GM12874 (cell line): Measurements from ENCODE around the gene CDRT4.

ENCODE experiments used
- TF ChIP-seq, protein P1 (sequence below): IDR thresholded peaks from 2 replicates; pipeline ENCODE4 v1.5.1; 2011; ENCODE audit warnings: low read depth, mild to moderate bottlenecking, control low read depth, low read length, moderate library complexity; ENCODE audit not compliant: insufficient read depth

Gene CDRT4

DNA sequence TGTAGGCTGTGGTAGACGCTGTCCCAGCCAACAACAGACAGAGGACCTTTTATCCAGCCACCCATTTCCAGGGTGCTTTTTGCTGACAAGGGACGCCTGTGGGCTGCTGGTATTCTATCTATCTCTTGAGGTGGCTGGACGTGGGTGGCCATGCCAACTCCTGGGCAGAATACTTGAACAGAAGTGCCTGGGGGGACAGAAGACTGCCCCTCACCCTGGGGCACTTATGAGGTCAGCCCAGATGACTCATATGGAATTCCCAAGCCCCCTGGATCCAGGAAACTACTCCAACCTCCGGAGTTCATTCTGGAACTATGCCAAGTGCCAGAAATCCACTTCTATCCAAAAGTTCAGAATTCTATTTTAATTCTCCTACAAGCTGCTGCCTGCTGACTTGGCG, 61.3 kb downstream of the CDRT4 start:
- TF ChIP-seq, protein P1, sequence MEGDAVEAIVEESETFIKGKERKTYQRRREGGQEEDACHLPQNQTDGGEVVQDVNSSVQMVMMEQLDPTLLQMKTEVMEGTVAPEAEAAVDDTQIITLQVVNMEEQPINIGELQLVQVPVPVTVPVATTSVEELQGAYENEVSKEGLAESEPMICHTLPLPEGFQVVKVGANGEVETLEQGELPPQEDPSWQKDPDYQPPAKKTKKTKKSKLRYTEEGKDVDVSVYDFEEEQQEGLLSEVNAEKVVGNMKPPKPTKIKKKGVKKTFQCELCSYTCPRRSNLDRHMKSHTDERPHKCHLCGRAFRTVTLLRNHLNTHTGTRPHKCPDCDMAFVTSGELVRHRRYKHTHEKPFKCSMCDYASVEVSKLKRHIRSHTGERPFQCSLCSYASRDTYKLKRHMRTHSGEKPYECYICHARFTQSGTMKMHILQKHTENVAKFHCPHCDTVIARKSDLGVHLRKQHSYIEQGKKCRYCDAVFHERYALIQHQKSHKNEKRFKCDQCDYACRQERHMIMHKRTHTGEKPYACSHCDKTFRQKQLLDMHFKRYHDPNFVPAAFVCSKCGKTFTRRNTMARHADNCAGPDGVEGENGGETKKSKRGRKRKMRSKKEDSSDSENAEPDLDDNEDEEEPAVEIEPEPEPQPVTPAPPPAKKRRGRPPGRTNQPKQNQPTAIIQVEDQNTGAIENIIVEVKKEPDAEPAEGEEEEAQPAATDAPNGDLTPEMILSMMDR, result no peak

DNA sequence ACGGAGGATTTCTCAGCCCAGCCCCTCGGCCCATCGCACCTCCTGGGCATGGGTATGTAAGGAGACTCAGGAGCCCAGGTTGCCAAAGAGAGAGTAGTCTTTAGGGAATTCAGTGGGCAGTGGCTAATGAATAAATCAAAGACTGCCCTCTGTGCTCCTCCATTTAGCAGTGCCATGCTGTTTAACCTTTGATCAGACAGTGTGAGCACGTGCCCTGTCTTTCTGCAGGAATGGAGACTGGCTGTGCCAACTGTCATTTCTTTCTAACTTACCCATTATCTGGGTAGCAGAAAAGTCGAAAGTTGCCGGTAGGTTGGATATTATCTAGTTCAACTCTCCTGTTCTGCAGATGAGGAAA, 62.4 kb downstream of the CDRT4 start:
- TF ChIP-seq, protein P1, result no peak

DNA sequence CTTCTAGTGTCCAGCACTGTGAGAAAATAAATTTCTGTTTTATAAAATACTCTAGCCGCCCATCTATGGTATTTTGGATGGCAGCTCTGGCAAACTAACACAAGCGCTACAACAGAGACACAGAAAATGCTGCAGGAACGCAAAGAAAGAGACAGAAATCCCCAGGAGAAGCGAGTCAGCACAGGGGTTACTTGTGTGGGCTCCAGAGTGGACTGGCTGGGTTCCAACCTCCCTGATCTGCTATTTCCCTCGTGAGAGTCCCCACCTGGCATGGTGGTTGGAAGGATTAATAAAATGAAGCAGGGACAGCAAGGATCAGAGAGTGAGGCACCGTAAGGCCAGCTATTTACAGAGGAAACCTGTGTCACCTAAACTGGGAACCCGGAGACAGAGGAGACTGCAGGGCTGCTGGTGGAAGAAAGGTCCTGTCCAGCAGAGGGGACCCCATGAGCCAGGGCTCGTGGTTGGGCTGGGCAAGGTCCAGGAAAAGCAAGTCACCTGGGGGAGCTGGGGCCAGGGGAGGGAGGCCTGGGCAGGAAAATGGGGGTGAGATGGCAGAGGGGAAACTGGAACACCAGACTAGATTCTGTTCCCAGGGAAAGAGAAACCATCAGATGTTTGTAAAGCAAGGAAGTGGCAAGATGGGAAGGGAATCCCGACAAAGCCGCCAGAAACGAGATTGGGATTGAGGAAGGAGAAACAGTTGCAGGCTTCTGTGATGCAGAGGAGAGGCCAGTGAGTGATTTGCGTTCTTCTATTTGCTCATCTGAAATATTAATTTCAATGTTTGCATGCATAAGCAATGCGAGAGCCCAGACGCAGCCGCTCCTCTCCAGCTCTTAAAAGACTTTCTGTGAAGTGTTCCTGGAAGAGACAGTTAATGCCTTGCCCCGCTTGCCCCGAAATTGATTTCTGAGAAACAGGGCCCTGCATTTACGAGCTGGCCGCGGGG, 63.0 kb downstream of the CDRT4 start:
- TF ChIP-seq, protein P1, result no peak

DNA sequence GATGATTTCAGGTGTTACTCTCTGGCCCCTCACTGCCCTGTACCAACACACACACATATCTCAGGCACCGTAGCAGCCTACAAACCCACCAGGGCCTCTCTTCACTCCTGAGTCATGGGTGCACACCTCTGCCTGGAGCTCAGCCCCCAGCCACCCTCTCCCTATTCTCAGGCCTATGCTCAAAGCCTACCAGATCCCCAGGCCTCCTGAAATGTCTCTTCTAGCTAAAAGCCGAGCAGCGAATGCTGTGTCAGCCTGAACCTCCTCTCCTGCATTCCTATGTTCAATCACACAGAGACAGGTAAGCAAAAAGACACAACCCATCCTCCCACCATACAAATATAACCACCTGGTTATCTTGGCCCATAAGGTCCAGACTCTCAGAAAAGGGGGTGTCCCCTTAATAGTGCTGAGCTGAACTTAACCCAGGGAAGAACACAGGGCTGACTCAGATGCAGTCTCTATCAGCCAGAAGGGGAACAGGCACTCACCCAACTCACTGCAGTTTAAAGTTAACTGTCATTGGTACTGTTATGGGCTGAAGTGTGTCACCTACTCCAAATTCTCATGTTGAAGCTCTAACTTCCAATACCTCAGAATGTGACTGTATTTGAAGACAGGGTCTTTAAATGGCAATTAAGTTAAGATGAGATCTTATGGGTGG, 64.0 kb downstream of the CDRT4 start:
- TF ChIP-seq, protein P1, result no peak

DNA sequence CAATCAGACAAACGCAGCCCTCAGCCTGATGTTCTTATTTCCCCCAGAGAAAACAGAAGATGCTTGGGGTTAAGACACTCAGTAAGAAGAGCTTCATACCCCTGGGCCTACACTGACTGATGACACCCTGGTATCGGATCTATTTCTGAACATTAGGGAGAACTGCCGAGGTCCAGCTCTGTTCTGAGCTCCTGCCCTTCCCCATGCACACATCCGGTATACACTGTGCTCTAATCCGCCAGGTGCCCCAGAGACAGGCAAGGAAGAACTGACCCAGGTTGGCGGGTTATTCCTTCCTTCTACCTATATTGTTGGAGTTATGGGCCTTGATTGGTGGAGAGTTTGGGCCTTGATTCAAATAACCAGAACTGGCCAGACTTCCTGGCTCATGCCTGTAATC, 68.0 kb downstream of the CDRT4 start:
- TF ChIP-seq, protein P1, result no peak

DNA sequence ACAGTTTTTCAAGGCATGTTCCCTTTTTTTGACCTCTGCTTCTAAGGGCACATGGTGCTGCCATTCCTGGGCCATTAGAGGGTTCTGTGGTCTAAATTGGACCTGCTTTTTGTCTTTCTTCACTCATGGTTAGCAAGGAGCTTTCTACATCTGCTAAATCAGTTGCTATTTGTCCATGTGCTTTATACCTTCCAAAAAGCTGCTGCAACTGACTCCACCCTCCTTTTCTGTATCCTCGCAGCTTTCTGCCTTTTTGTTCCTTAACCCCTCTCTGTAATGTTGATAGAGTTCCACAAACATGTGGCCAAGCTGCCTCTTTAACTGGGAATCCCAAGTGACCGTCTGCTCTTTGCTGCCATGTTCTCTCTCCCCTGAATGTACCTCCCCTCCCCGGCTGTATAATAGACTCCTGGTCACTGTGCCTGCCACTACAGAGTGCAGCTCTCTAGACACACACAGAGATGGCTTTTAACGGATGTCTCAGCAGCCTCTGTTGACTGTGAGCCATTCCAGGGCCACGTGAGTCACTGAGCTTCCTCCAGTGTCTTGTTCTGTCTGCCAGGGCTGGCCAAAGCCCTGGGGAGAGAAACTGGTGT, 68.6 kb downstream of the CDRT4 start:
- TF ChIP-seq, protein P1, result no peak

DNA sequence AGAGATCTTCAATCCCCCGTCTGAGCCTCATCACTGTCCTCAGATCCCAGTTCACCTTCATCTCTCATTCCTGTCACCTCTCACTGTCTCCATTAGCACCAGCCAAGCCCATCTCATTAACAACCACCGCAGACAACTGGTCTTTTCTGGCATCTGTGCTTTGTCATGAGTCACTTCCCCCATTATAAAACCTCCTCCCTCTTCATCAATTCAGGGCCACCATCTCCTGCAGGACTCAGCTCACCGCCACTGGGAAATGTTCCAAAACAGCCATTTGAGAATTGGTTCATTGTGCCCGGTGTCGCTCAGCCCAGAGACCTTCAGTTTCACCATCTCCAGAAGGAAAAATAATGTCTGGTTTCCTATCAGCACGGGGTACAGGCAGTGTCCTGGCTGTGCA, 69.1 kb downstream of the CDRT4 start:
- TF ChIP-seq, protein P1, result no peak
